PFSK-1 (cell line): ENCODE data around the gene PPIE.

ENCODE experiments used
- FOXP2 ChIP-seq: optimal IDR thresholded peaks from 2 replicates; pipeline ENCODE3; 2011; ENCODE audit warnings: borderline replicate concordance, control low read depth, inconsistent platforms; ENCODE audit not compliant: insufficient read depth; ENCODE audit errors: extremely low read length, extremely low read depth
- POLR2AphosphoS5 ChIP-seq: IDR thresholded peaks from 2 replicates; pipeline ENCODE4 v1.6.1; 2012; ENCODE audit warnings: low read depth, mild to moderate bottlenecking, control low read depth, low read length, moderate library complexity
- SIN3A ChIP-seq: IDR thresholded peaks from 2 replicates; pipeline ENCODE4 v1.6.1; 2012; ENCODE audit warnings: mild to moderate bottlenecking, low read length, moderate library complexity, borderline replicate concordance; ENCODE audit not compliant: insufficient read depth
- TAF1 ChIP-seq: IDR thresholded peaks from 2 replicates; pipeline ENCODE4 v1.6.1; 2012; ENCODE audit warnings: low read length, control low read depth, borderline replicate concordance; ENCODE audit not compliant: insufficient read depth
- TF ChIP-seq, protein P1 (sequence below), 2 experiments: IDR thresholded peaks; 2 replicates each; pipeline versions ENCODE4 v1.6.1 to v1.8.0; 2011 to 2012; ENCODE audit warnings: low read depth in 2 of 2, low read length in 2 of 2, control low read depth in 1 of 2, inconsistent platforms in 1 of 2, mild to moderate bottlenecking in 1 of 2, moderate library complexity in 1 of 2; ENCODE audit not compliant: insufficient read depth in 1 of 2

PPIE gene

DNA sequence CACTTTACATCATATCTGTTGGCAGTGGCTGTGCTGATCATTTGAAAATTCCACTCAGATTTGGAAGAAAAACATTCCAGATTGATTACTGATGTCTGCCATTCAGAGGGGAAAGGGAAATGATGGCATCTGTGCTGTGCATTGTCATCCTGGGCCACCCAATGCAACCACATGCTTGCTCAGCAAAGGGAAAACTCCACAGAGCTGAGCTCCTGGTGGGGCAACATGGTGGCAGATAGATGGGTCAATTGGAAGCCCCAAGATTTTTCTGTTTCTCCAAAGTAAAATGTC is 20.7 kb downstream of the PPIE start:
- TF ChIP-seq POLR2AphosphoS5 (no peak), FOXP2 (no peak), TAF1 (no peak), SIN3A (no peak)
- TF ChIP-seq, protein P1, sequence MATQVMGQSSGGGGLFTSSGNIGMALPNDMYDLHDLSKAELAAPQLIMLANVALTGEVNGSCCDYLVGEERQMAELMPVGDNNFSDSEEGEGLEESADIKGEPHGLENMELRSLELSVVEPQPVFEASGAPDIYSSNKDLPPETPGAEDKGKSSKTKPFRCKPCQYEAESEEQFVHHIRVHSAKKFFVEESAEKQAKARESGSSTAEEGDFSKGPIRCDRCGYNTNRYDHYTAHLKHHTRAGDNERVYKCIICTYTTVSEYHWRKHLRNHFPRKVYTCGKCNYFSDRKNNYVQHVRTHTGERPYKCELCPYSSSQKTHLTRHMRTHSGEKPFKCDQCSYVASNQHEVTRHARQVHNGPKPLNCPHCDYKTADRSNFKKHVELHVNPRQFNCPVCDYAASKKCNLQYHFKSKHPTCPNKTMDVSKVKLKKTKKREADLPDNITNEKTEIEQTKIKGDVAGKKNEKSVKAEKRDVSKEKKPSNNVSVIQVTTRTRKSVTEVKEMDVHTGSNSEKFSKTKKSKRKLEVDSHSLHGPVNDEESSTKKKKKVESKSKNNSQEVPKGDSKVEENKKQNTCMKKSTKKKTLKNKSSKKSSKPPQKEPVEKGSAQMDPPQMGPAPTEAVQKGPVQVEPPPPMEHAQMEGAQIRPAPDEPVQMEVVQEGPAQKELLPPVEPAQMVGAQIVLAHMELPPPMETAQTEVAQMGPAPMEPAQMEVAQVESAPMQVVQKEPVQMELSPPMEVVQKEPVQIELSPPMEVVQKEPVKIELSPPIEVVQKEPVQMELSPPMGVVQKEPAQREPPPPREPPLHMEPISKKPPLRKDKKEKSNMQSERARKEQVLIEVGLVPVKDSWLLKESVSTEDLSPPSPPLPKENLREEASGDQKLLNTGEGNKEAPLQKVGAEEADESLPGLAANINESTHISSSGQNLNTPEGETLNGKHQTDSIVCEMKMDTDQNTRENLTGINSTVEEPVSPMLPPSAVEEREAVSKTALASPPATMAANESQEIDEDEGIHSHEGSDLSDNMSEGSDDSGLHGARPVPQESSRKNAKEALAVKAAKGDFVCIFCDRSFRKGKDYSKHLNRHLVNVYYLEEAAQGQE (IDR thresholded peaks at IDR 0.05; ENCODE audit: insufficient read depth in 1 of 2, low read depth in 2 of 2, low read length in 2 of 2), result no peak

DNA sequence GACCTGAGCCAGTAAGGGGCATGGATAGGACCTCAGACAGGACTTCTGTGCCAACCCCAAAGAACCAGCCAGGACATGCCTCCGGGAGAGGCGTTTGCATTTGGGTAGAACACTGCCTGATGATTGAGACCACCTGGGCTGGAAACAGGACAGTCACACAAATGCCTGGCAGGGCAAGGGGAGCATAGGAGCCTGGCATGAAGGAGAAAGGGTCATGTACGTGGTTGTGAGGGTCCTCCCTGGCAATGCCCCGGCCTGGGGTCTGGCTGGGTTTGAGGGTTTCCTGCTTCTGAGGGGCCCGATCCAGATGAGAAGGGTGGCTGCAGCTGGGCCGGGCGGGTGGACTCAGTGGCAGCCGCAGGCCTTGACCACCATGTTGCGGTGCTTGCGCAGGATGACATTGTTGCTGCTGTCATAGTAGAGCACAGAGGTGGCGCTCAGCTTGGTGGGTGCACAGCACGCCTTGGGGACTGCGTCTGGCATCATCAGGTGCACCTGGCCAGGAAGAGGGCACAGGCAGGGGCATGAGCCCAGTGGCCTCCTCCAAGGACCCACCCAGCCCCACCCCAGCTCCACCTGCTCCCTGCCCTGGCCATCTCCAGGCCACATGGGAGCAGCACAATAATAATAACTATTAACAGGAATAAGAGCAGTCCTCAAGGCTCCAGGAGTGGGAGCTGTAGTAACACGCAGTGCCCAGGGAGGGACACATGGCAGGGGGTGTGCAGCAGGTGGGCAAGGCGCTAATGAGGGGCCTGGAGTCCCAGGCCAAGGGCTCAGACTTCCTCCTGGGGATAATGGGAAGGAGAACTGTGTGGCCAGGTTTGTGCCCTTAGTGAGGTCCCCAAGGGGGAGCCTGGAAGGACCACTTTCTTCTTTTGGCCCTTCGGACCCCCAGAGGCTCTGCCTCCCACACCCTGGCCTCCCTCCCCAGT is 21.7 kb downstream of the PPIE start:
- TF ChIP-seq FOXP2, result no peak
- TF ChIP-seq SIN3A, result no peak
- TF ChIP-seq, protein P1 (IDR thresholded peaks at IDR 0.05; ENCODE audit: insufficient read depth in 1 of 2, low read depth in 2 of 2, low read length in 2 of 2), result no peak
- no peak for TF ChIP-seq TAF1
- TF ChIP-seq POLR2AphosphoS5, result no peak

DNA sequence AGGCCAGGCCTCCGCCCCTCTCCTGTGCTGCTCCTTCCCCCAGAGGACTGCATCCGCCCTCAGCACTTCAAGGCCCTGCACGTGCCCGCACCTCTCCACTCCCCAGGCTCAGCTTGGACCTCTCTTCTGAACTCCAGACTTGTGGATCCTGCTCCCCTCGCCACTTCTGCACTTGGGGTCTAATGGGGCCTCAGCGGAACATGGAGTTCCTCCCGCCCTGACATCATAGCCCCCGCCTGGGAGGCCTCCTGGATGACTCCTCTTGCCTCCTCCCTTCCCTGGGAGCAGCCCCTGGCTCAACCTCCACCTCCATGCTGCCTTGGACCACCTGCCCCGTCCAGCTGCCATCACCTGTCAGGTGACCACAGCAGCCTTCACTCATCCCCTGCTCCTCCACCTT is 22.3 kb downstream of the PPIE start:
- TF ChIP-seq TAF1, result no peak
- no peak for TF ChIP-seq FOXP2
- TF ChIP-seq POLR2AphosphoS5, result no peak
- TF ChIP-seq, protein P1 (IDR thresholded peaks at IDR 0.05; ENCODE audit: insufficient read depth in 1 of 2, low read depth in 2 of 2, low read length in 2 of 2), result no peak
- no peak for TF ChIP-seq SIN3A

DNA sequence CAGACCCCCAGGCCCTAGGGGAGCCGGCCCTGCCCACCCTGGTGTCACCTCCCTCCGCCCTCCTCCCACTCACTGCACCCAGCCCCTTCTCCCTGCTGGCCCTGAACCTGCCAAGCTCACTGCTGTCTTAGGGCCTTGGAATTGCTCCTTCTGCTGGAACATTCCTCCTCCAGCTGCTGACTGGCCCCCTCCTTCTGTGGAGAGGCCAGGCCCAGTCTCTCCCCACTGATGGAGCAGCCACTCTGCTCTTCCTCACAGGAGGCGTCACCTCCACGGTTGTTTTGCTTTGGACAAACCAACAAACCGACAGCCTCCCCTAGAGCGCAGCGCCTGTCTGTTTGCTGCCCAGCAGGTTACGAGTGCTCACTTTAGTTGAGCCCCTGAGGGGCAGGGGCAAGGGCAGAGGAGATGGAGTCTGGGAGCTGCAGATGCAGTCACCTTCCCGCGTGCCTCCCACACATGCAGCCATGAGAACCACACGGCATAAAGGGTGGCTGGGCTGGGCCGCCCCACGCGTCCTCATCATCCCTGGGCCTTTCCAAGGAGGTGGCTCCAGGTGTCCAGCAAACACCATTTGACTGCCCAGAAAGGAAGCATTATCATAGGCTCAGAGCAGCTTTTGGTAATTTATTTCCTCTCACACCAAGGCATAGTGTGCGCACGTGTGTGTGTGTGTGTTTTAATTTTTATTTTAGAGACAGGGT is 23.0 kb downstream of the PPIE start:
- TF ChIP-seq POLR2AphosphoS5, result no peak
- TF ChIP-seq SIN3A, result no peak
- TF ChIP-seq, protein P1 (IDR thresholded peaks at IDR 0.05; ENCODE audit: insufficient read depth in 1 of 2, low read depth in 2 of 2, low read length in 2 of 2), result no peak
- TF ChIP-seq FOXP2, result no peak
- TF ChIP-seq TAF1, result no peak
